Activated gamma-delta T cell treated with Interleukin-2 at 50 U/mL for 16 hours (primary cell): ENCODE measurements around the gene EMC9.
"Not testable (repeated sequence)": the region's sequence is repeated elsewhere in the genome, so short reads cannot be mapped to it uniquely, and the experiment has no call there.

Experiments
- DNase-seq: peaks from one replicate; pipeline ENCODE4 v3.0.0-alpha.2; 2020

Gene EMC9

GRCh38 chr14:24129410-24129998, 11.9 kb downstream of the EMC9 start:
- DNase-seq = no peak

- no peak for DNase-seq
Measured at GRCh38 chr14:24127673-24128072, 13.7 kb downstream of the EMC9 start.

GRCh38 chr14:24126939-24127338, 14.5 kb downstream of the EMC9 start:
- DNase-seq = no peak

DNA sequence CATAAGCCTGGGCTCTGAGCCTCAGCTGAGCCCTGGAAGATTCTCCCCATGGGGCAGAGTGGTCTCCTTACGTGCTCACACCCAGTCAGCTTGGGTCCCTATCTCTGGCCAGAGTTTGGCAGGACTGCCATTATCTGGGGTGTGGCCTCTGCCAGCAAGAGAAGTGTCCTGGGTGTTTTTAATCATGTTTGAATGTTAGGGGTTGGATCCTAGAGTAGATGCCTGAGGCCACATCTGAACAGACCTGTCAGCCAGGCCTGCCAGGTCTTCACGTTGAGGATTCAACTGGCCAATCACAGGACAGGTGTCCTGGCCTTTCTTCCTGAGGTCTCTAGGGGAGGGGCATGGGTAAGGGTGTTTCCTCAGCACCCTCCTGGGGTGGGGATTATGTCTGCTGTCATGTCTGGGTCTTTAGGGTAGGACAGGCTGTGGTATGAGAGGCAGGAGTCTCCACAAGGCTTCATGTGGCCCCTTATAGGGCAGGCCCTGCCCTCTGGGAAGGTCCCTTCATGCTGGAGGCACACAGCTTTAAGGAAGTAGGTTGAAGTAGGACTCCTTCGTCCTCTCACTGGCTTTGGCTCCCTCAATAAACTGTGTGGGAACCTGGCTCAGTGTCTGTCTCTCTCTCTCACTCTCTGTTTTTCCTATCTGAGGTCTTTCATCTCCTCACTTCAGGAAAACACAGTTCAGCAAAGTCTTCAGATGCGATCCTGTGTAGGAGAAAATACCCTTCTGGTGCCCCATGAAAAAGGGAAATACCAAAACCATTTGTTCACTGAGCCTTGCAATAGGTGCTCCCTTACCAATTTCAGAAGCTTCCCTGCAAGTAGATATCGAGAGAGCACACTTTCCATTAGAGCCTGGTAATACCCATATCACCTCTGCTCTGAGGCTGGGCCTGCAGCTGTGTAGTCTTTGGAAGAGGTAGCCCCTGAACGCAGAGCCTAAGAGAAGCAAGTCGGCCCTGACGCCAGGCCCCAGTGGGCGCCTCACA, 17.7 kb downstream of the EMC9 start:
- no peak for DNase-seq

GRCh38 chr14:24122898-24123297, 18.5 kb downstream of the EMC9 start:
- DNase-seq = no peak

GRCh38 chr14:24122416-24122815, 19.0 kb downstream of the EMC9 start:
- DNase-seq = no peak

DNA sequence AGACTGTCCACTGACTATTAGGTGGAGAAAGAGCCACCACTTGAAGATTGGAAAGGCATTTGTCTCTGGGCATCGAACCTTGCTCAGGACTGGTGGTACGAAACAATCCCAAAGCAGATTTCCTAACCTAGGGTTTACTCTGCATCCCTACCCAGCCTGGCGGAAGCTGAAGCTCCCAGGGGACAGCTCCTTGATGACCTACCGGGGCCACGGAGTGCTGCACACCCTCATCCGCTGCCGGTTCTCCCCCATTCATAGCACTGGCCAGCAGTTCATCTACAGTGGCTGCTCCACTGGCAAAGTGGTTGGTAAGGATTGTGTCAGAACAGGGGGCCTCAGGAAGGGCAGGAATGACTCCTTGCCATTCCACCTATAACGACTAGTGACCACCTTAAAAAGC, 20.2 kb downstream of the EMC9 start:
- DNase-seq = no peak

DNA sequence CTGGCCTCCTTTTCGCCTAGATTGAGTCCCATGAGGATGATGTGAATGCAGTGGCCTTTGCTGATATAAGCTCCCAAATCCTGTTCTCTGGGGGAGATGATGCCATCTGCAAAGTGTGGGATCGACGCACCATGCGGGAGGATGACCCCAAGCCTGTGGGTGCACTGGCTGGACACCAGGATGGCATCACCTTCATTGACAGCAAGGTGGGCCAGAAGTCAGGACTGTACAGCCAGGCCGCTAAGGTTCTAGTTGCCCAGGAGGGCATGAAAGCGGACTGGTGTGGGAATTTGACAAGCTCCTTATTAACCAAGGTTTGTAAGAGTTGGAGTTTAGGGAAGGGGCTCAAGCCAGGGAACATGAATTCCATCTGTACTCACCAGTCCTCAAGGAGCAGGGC, 21.7 kb downstream of the EMC9 start:
- no peak for DNase-seq

- DNase-seq = no peak
Measured at GRCh38 chr14:24117179-24117578, 24.2 kb downstream of the EMC9 start.

GRCh38 chr14:24116128-24116814, 25.1 kb downstream of the EMC9 start:
- no peak for DNase-seq

DNA sequence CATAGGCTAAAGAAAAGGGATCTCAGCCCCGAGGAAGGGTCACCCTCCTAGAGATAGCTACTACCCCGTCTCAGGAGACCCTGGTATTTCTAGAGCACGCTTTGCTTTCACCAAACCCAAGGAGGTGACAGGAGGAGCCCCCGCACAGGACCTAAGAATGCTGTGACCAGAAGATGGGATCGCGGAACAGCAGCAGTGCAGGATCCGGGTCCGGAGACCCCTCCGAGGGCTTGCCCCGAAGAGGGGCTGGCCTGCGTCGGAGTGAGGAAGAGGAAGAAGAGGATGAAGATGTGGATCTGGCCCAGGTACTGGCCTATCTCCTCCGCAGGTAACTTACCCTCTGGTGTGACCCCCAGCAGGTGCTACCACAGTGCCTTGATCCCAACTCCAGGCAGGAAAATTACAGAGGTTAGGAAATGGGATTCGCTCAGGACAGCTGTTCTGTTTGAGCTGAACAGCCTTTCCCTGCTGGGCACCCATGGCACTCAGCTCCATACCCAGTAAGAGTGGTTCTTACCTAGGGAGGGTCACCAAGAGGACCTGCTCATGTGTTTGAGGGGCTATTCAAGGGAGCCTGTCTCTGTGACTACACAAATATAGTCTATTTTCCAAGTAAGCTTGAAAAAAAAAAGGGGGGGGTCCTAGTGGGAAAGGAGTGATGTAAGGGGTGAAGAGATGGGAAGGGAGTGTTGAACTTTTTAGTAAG, 25.8 kb downstream of the EMC9 start:
- DNase-seq = no peak

GRCh38 chr14:24114532-24115421, 26.6 kb downstream of the EMC9 start, which contains the start of the genes DCAF11 and NRL:
TSS of gene DCAF11 (plus strand) at chr14:24114777. CDS start at chr14:24115595, 818 bp downstream.
TSS of gene NRL (minus strand) at chr14:24114949. CDS start at chr14:24082848, 32,101 bp downstream.
- peak; percentile 98 for DNase-seq

GRCh38 chr14:24113801-24114531, 27.4 kb downstream of the EMC9 start:
- DNase-seq = peak; percentile 74

GRCh38 chr14:24113379-24113800, 28.0 kb downstream of the EMC9 start:
- no peak for DNase-seq

- DNase-seq = no peak
Measured at GRCh38 chr14:24110523-24110922, 30.9 kb downstream of the EMC9 start.

GRCh38 chr14:24110060-24110459, 31.3 kb downstream of the EMC9 start:
- no peak for DNase-seq

DNA sequence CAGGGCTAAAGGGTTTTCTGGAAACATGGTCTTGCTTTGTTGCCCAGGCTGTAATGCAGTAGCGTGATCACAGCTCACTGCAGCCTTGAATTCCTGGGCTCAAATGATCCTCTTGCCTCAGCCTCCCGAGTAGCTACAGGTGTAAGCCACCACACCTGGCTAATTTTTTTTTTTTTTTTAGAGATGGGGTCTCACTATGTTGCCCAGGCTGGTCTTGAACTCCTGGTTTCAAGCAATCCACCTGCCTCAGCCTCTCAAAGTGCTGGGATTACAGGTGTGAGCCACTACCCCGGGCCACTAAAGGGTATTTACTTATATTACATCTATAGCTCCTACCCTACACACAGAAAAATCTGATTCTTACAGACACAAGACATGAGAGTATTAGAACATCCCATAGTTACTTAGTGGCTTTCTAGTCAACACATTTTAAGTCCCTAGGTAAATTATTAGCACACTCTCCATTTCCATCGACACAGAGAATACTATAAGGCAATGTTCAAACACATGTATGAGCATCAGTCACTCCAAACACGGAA, 33.0 kb downstream of the EMC9 start:
- no peak for DNase-seq

GRCh38 chr14:24106672-24107271, 34.6 kb downstream of the EMC9 start:
- DNase-seq = no peak

DNA sequence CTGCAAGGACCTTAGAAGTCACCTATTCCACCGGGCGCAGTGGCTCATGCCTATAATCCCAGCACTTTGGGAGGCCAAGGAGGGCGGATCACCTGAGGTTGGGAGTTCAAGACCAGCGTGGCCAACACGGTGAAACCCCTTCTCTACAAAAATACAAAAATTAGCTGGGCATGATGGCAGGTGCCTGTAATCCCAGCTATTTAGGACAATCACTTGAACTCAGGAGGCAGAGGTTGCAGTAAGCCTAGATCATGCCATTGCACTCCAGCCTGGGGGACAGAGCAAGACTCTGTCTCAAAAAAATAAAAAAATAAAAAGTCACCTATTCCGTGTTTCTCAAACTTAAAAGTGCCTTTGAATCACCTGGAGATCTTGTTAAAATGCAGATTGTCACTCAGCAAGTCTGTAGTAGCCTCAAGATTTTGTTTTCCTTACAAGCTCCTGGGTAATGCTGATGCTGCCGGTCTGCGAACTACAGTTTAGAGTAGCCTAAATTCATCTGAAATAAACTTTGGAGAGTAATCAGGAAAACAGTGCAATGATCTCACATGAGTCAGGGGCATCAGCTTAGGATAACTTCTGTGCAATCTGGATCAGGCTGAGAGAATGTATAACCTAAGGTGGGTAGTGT, 35.7 kb downstream of the EMC9 start:
- not testable (repeated sequence) for DNase-seq

GRCh38 chr14:24103451-24103850, 37.9 kb downstream of the EMC9 start:
- DNase-seq = no peak
